ENCODE results near the gene TMEM131L. TPM values are rescaled to one million over a fixed set of nuclear protein-coding genes. Genes with fewer than 3 reads are reported as not detected.

The TMEM131L gene
- polyA plus RNA-seq, 3 donors, result 11.2 to 58.3 (median 26.0) TPM

GRCh38 chr4:153553819-153554170 is 87.6 kb downstream of the TMEM131L start:
- Mint-ChIP-seq H3K27ac (no peak overlapping the region), H3K4me1 (peaks cover 4% of the 10 kb centered on the region), H3K36me3 (peaks cover 51 to 67% of the 10 kb centered on the region in 2 donors), H3K27me3 (ENCODE audit: low read depth in 3 of 3) (no peaks in the 10 kb centered on the region), H3K4me3 (no peak overlapping the region), H3K9me3 (peaks cover 0 to 3% (median 0%) of the 10 kb centered on the region in 7 donors)
- H3K27me3 ChIP-seq (ENCODE audit: control insufficient read depth in 2 of 2, insufficient read depth in 2 of 2, low read length in 2 of 2), result no peaks in the 10 kb centered on the region
- no peaks in the 10 kb centered on the region for H3K4me1 ChIP-seq (ENCODE audit: control insufficient read depth in 1 of 2, insufficient read depth in 2 of 2, low read length in 2 of 2)
- H3K4me2 ChIP-seq (replicated peaks; ENCODE audit: extremely low read depth, low read length, poor library complexity, severe bottlenecking), result no peak overlapping the region
- H3K36me3 ChIP-seq (replicated peaks in 1 of 2; ENCODE audit: control insufficient read depth in 1 of 2, insufficient read depth in 2 of 2, low read length in 2 of 2), result peaks cover 55 to 72% of the 10 kb centered on the region in 2 donors
- H3K79me2 ChIP-seq (ENCODE audit: insufficient read depth, low read length), result peaks cover 29% of the 10 kb centered on the region
- H3K9ac ChIP-seq (ENCODE audit: insufficient read depth, low read length, poor library complexity, severe bottlenecking), result no peak overlapping the region
- no peak overlapping the region for H3K27ac ChIP-seq (ENCODE audit: low read depth in 1 of 2, low read length in 2 of 2)
- intact Hi-C loops (cut with micrococcal nuclease), result no loop called here
- H4K20me1 ChIP-seq (ENCODE audit: insufficient read depth, low read length), result peaks cover 98% of the 10 kb centered on the region
- TF ChIP-seq, protein P1, sequence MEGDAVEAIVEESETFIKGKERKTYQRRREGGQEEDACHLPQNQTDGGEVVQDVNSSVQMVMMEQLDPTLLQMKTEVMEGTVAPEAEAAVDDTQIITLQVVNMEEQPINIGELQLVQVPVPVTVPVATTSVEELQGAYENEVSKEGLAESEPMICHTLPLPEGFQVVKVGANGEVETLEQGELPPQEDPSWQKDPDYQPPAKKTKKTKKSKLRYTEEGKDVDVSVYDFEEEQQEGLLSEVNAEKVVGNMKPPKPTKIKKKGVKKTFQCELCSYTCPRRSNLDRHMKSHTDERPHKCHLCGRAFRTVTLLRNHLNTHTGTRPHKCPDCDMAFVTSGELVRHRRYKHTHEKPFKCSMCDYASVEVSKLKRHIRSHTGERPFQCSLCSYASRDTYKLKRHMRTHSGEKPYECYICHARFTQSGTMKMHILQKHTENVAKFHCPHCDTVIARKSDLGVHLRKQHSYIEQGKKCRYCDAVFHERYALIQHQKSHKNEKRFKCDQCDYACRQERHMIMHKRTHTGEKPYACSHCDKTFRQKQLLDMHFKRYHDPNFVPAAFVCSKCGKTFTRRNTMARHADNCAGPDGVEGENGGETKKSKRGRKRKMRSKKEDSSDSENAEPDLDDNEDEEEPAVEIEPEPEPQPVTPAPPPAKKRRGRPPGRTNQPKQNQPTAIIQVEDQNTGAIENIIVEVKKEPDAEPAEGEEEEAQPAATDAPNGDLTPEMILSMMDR (IDR thresholded peaks at IDR 0.05), result no peak
- no peaks in the 10 kb centered on the region for H3K9me3 ChIP-seq (replicated peaks in 1 of 2; ENCODE audit: control insufficient read depth in 1 of 2, insufficient read depth in 1 of 2, low read length in 2 of 2)
- no peak for DNase-seq
- no peak overlapping the region for H3K4me3 ChIP-seq (replicated peaks in 1 of 3; ENCODE audit: low read depth in 2 of 3, low read length in 3 of 3)
- H2AFZ ChIP-seq (ENCODE audit: insufficient read depth, low read depth, low read length, poor library complexity, severe bottlenecking), result no peak overlapping the region

DNA sequence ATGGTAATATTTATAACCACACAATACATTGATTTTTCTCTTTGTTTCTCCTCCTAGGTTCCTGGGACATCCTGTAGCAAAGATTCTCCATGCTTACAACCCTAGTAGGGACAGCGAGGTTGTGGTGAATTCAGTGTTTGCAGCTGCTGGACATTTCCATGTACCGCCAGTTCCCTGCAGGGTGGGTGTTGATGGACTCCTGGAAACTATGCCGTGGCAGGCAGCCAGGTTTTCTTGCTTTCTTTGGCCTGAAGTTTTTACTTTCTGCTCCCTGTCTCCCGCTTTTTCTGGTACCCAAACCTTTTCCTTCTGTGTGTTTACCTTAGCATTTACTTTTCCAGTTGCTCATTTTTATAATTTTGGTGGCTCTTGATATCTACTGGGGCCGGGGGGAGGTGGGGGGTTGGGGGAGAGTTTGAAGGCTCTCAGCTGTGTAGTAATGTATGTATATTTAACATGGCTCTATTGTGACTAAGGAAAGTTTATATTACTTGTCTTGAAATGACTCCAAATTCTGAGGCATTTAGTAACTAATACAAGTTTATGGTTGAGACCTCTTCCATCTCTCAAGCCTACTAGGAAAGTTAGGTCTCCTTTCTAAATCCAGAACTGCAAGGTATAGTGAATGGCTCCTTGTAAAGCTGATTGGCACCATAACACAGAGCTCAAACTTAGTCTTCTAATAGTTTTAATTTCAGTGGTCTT is 89.7 kb downstream of the TMEM131L start:
- no peak overlapping the region for H3K27ac Mint-ChIP-seq
- peaks cover 63 to 79% of the 10 kb centered on the region in 2 donors for H3K36me3 Mint-ChIP-seq
- Histone ChIP-seq H4K20me1 (ENCODE audit: insufficient read depth, low read length) (peaks cover 99% of the 10 kb centered on the region), H3K9ac (ENCODE audit: insufficient read depth, low read length, poor library complexity, severe bottlenecking) (no peak overlapping the region), H3K4me1 (ENCODE audit: control insufficient read depth in 1 of 2, insufficient read depth in 2 of 2, low read length in 2 of 2) (peaks cover 0 to 5% of the 10 kb centered on the region in 2 donors), H3K36me3 (replicated peaks in 1 of 2; ENCODE audit: control insufficient read depth in 1 of 2, insufficient read depth in 2 of 2, low read length in 2 of 2) (peaks cover 63 to 86% of the 10 kb centered on the region in 2 donors), H2AFZ (ENCODE audit: insufficient read depth, low read depth, low read length, poor library complexity, severe bottlenecking) (no peak overlapping the region), H3K9me3 (replicated peaks in 1 of 2; ENCODE audit: control insufficient read depth in 1 of 2, insufficient read depth in 1 of 2, low read length in 2 of 2) (no peaks in the 10 kb centered on the region), H3K4me3 (replicated peaks in 1 of 3; ENCODE audit: low read depth in 2 of 3, low read length in 3 of 3) (no peak overlapping the region), H3K27ac (ENCODE audit: low read depth in 1 of 2, low read length in 2 of 2) (no peak overlapping the region), H3K4me2 (replicated peaks; ENCODE audit: extremely low read depth, low read length, poor library complexity, severe bottlenecking) (no peak overlapping the region), H3K27me3 (ENCODE audit: control insufficient read depth in 2 of 2, insufficient read depth in 2 of 2, low read length in 2 of 2) (no peaks in the 10 kb centered on the region), H3K79me2 (ENCODE audit: insufficient read depth, low read length) (peaks cover 20% of the 10 kb centered on the region)
- intact Hi-C loops (cut with micrococcal nuclease), result no loop called here
- H3K27me3 Mint-ChIP-seq (ENCODE audit: low read depth in 3 of 3), result no peaks in the 10 kb centered on the region
- peaks cover 0 to under 1% (median 0%) of the 10 kb centered on the region in 7 donors for H3K9me3 Mint-ChIP-seq
- TF ChIP-seq, protein P1 (IDR thresholded peaks at IDR 0.05), result no peak
- peaks cover 4% of the 10 kb centered on the region for H3K4me1 Mint-ChIP-seq
- 100% methylated on average over 3 of the region's 5 CpGs for WGBS (ENCODE audit: insufficient coverage)
- no peak overlapping the region for H3K4me3 Mint-ChIP-seq
- DNase-seq, result no peak

All from CD14-positive monocyte (primary cell).